ENCODE results near the gene ZNF277. TPM values are rescaled to one million over a fixed set of nuclear protein-coding genes. Genes with fewer than 3 reads are reported as not detected.

ZNF277 gene
- total RNA-seq, 1 experiment from 2014 or later = 13.1 TPM

- Histone ChIP-seq H2BK15ac (ENCODE audit: low read depth, low read length) (no peak overlapping the region), H2BK5ac (ENCODE audit: insufficient read length, low read length) (no peak overlapping the region), H3K79me2 (ENCODE audit: insufficient read depth, low read length) (no peaks in the 10 kb centered on the region), H3K23ac (ENCODE audit: insufficient read length, low read depth, low read length) (no peak overlapping the region), H3K27me3 (ENCODE audit: insufficient read depth, low read length) (no peaks in the 10 kb centered on the region), H4K20me1 (ENCODE audit: control insufficient read depth, insufficient read depth, insufficient read length) (no peaks in the 10 kb centered on the region), H2BK20ac (ENCODE audit: low read depth, low read length, poor library complexity, severe bottlenecking) (no peak overlapping the region), H2AFZ (ENCODE audit: low read length) (no peak overlapping the region), H2BK120ac (ENCODE audit: low read depth, low read length, poor library complexity, severe bottlenecking) (no peak overlapping the region), H4K8ac (replicated peaks; ENCODE audit: insufficient read length, low read depth, low read length) (no peak overlapping the region), H3K27ac (ENCODE audit: insufficient read length, low read depth, low read length) (no peak overlapping the region), H4K91ac (ENCODE audit: insufficient read length, low read depth, low read length) (no peak overlapping the region), H3K56ac (ENCODE audit: insufficient read length, low read depth, low read length) (no peak overlapping the region), H3K79me1 (ENCODE audit: insufficient read depth, low read depth, low read length, poor library complexity, severe bottlenecking) (no peaks in the 10 kb centered on the region), H2BK12ac (ENCODE audit: insufficient read length, low read depth, low read length) (no peak overlapping the region), H3K4me2 (ENCODE audit: insufficient read depth, insufficient read length, low read length) (no peak overlapping the region), H4K5ac (ENCODE audit: insufficient read length, low read depth, low read length) (no peak overlapping the region), H3K9ac (ENCODE audit: extremely low read depth, insufficient read length, low read length) (no peak overlapping the region), H3K23me2 (ENCODE audit: insufficient read length, low read depth, low read length, poor library complexity, severe bottlenecking) (no peaks in the 10 kb centered on the region), H2AK5ac (ENCODE audit: insufficient read length, low read length) (no peak overlapping the region), H3K4me1 (ENCODE audit: insufficient read depth, low read length) (no peaks in the 10 kb centered on the region), H3K9me3 (ENCODE audit: control insufficient read depth, low read depth, low read length) (no peaks in the 10 kb centered on the region), H3K18ac (ENCODE audit: insufficient read length, low read depth, low read length) (no peak overlapping the region), H3K14ac (ENCODE audit: insufficient read depth, low read length) (no peak overlapping the region), H3K4ac (ENCODE audit: low read depth, low read length) (no peak overlapping the region), H3T11ph (ENCODE audit: low read length) (no peak overlapping the region)
- TF ChIP-seq CTCF (conservative IDR thresholded peaks at IDR 0.05) = no peak
- H3K27ac Mint-ChIP-seq = no peak overlapping the region
- DNase-seq = no peak
- H3K9me3 Mint-ChIP-seq = no peaks in the 10 kb centered on the region; a peak in 1 of 5 replicates
- no peaks in the 10 kb centered on the region for H3K27me3 Mint-ChIP-seq (ENCODE audit: low read depth)
- WGBS (ENCODE audit: extremely low coverage, insufficient read length, low lambda C conversion rate) = no CpG with 5 or more reads among the region's 2 CpGs
- no peak overlapping the region for H3K4me3 Mint-ChIP-seq
- H3K36me3 Mint-ChIP-seq (ENCODE audit: insufficient read depth in 1 of 3, low read depth in 3 of 3) = peaks cover 0 to 5% (median 0%) of the 10 kb centered on the region in 3 experiments; a peak in 2 of 7 replicates
- H3K4me1 Mint-ChIP-seq = peaks cover 7 to 12% of the 10 kb centered on the region in 2 experiments
Observed at GRCh38 chr7:112279042-112279441, 72.5 kb downstream of the ZNF277 start.

All from H9 (cell line).